Left lung (tissue), 10 donors: ENCODE data around the gene SCAMP2. TPM values are rescaled to one million over a fixed set of nuclear protein-coding genes. Genes with fewer than 3 reads are reported as not detected.
A peak's percentile ranks its signal among the peaks of the same experiment; 100 is the strongest.

ENCODE experiments used
- ATAC-seq: fragments of 200-7000 bp; cut with Tn5 transposase; one replicate; pipeline ENCODE4 v1.9.1; 2020; ENCODE audit warnings: moderate library complexity
- DNase-seq, 4 donors: peaks; one replicate each; pipeline ENCODE4 v3.0.0-alpha.2; 2013 to 2020
- H3K27ac ChIP-seq, 2 donors: fragments of 200-600 bp; sonication (generic) in 1 of 2; one replicate each; pipeline versions ENCODE4 v1.5.0 to v1.8.0; 2020 to 2021
- H3K27me3 ChIP-seq, 2 donors: fragments of 200-600 bp; sonication (generic) in 1 of 2; one replicate each; pipeline versions ENCODE4 v1.5.0 to v1.8.0; 2020 to 2021
- H3K36me3 ChIP-seq, 2 donors: fragments of 200-600 bp; sonication (generic) in 1 of 2; one replicate each; pipeline versions ENCODE4 v1.5.0 to v1.8.0; 2020 to 2021
- H3K4me1 ChIP-seq, 2 donors: fragments of 200-600 bp; one replicate each; pipeline ENCODE4 v1.8.0; 2021
- H3K4me3 ChIP-seq, 2 donors: fragments of 200-600 bp; sonication (generic) in 1 of 2; one replicate each; pipeline versions ENCODE4 v1.5.0 to v1.8.0; 2020 to 2021; ENCODE audit warnings: mild to moderate bottlenecking in 1 of 2
- H3K9me3 ChIP-seq, 2 donors: fragments of 200-600 bp; sonication (generic) in 1 of 2; one replicate each; pipeline versions ENCODE4 v1.5.0 to v1.8.0; 2020 to 2021
- CTCF ChIP-seq, 2 donors: fragments of 200-600 bp; sonication (generic) in 1 of 2; IDR thresholded peaks; one replicate each; pipeline versions ENCODE4 v1.5.0 to v1.8.0; 2021; ENCODE audit warnings: antibody characterized with exemption in 2 of 2
- intact Hi-C, 2 donors: fragments of 100-400 bp; cut with DNase I; formaldehyde crosslinking; loops; one replicate each; pipeline versions ENCODE4 v1.11.2 to v1.14.2; 2022
- polyA plus RNA-seq, 6 donors: library from polyadenylated mRNA; unstranded; fragments of 120-200 nt; gene quantifications; one replicate each; pipeline ENCODE4 v1.2.1, GENCODE V29; 2013; ENCODE audit not compliant: insufficient read length in 6 of 6
- total RNA-seq, 2 donors: library from RNA; stranded (reverse); fragmentation: NEBNext Ultra II Directional; extraction: Animal tissue kit (Norgen Biotek cat#: 25700); gene quantifications; one replicate each; pipeline ENCODE4 v1.2.1, GENCODE V29; 2021
- donor health status: DM: no; HTN: yes; CAD: no.
- donor health status: DM: no; HTN: no; CAD: no.

Gene SCAMP2
- total and polyA plus RNA-seq, 8 donors: 42.8 to 138 (median 48.0) TPM

GRCh38 chr15:74858369-74858740, 14.8 kb downstream of the SCAMP2 start:
- Histone ChIP-seq H3K4me1 (peaks cover 4 to 30% of the 10 kb centered on the region in 2 donors), H3K9me3 (no peaks in the 10 kb centered on the region), H3K4me3 (no peak overlapping the region), H3K36me3 (peaks cover 0 to 28% of the 10 kb centered on the region in 2 donors), H3K27ac (peak overlapping the region in 1 of 2 donors; percentile 18), H3K27me3 (no peaks in the 10 kb centered on the region)
- no peak for TF ChIP-seq CTCF (IDR thresholded peaks at IDR 0.05)
- intact Hi-C loops: no loop called here
- DNase-seq (no peak), ATAC-seq (no peak)

DNA sequence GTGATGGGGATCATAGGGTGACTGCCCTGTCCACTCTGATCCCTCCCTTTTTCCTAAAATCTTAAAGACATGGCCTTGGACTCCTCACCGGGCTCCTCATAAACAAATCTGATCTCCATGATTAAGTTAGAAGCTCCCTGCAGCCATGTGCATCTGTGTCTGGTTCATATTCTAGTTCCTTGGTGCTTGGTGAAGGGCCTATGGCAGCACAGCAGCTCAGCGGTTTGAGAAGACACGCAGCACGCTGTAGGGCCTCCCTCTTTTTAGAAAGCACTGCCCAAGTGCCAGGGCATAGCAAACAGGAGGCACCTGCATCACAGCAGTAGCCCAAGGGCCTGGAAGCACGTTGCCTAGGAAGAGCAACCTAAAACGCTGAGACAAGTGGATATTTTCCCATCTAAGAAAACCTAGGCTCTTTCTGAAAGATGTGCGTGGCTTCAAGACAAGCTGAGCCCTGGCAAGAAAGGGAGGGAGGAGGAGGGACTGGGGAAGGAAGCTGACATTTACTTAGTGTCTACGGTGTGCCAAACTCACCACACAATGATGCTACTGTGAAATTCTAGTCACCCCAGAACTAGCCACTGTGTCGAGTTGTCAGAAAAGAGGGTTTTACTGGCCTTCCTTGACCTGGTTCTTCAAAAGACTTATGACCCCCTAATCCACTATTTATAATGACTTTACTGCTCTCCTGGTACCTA, 15.3 kb downstream of the SCAMP2 start:
- Histone ChIP-seq H3K27ac (peak overlapping the region in 1 of 2 donors; percentile 50), H3K27me3 (no peaks in the 10 kb centered on the region), H3K9me3 (no peaks in the 10 kb centered on the region), H3K36me3 (peaks cover 0 to 33% of the 10 kb centered on the region in 2 donors), H3K4me3 (no peak overlapping the region), H3K4me1 (peaks cover 4 to 30% of the 10 kb centered on the region in 2 donors)
- intact Hi-C loops: no loop called here
- no peak for ATAC-seq
- DNase-seq: no peak
- TF ChIP-seq CTCF (IDR thresholded peaks at IDR 0.05): no peak

GRCh38 chr15:74857082-74857655, 16.0 kb downstream of the SCAMP2 start:
- no peak for TF ChIP-seq CTCF (IDR thresholded peaks at IDR 0.05)
- peaks cover 4 to 30% of the 10 kb centered on the region in 2 donors for H3K4me1 ChIP-seq
- H3K9me3 ChIP-seq: no peaks in the 10 kb centered on the region
- no peaks in the 10 kb centered on the region for H3K27me3 ChIP-seq
- DNase-seq (no peak), ATAC-seq (peak; percentile 77)
- peaks cover 0 to 39% of the 10 kb centered on the region in 2 donors for H3K36me3 ChIP-seq
- H3K27ac ChIP-seq: peak overlapping the region in 1 of 2 donors; percentile 50
- intact Hi-C loops: no loop called here
- no peak overlapping the region for H3K4me3 ChIP-seq

DNA sequence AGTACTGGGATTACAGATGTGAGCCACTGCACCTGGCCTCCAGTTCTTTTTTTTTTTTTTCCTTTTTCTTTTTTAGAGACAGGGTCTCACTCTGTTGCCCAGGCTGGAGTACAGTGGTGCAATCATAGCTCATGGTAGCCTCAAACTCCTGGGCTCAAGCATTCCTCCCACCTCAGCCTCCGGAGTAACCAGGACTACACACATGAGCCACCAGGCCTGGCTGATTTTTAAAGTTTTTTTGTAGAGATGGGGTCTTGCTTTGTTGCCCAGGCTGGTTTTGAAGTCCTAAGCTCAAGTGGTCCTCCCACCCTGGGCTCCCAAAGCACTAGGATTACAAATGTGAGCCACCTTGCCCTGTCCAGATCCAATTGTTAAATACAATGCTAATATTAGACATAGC, 16.6 kb downstream of the SCAMP2 start:
- no peak overlapping the region for H3K27ac ChIP-seq
- no peak overlapping the region for H3K4me3 ChIP-seq
- intact Hi-C loops: no loop called here
- H3K27me3 ChIP-seq: no peaks in the 10 kb centered on the region
- peaks cover 0 to 45% of the 10 kb centered on the region in 2 donors for H3K36me3 ChIP-seq
- no peak for ATAC-seq
- no peaks in the 10 kb centered on the region for H3K9me3 ChIP-seq
- peaks cover 4 to 30% of the 10 kb centered on the region in 2 donors for H3K4me1 ChIP-seq
- DNase-seq: no peak
- TF ChIP-seq CTCF (IDR thresholded peaks at IDR 0.05): no peak

DNA sequence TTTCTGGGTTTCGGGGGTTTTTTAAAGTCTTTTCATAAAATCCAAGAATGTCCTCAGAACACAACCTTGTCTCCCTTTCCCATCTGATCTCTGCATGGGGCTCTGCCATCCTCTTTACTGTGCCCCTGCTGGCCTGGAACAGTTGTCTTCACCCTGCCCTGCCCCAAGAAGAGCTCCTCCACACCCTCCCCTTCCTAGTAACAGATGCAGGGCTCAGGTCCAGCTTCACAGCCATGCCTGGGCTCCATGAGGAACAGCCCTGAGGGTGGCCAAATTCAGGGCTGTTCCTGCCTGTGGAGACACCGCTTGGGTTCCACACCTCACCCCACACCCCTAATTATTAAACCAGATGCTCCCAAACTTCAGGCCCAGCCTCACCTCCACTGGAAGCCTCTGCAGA, 17.3 kb downstream of the SCAMP2 start:
- Histone ChIP-seq H3K4me1 (peaks cover 4 to 30% of the 10 kb centered on the region in 2 donors), H3K9me3 (no peaks in the 10 kb centered on the region), H3K4me3 (no peak overlapping the region), H3K27ac (no peak overlapping the region), H3K27me3 (no peaks in the 10 kb centered on the region), H3K36me3 (peaks cover 0 to 47% of the 10 kb centered on the region in 2 donors)
- intact Hi-C loops: no loop called here
- no peak for DNase-seq
- ATAC-seq: no peak
- no peak for TF ChIP-seq CTCF (IDR thresholded peaks at IDR 0.05)
